ENCODE data around the gene LPCAT3. TPM values are rescaled to one million over a fixed set of nuclear protein-coding genes. Genes with fewer than 3 reads are reported as not detected.

The LPCAT3 gene
- total and polyA plus RNA-seq, 2 of the 4 experiments (the other 2 are of a cell fraction), result 7.0 to 18.6 TPM

GRCh38 chr12:7066596-7066995 is 48.3 kb upstream of the LPCAT3 start:
- H3K9ac ChIP-seq (ENCODE audit: low read depth, low read length), result no peak overlapping the region
- H3K14ac ChIP-seq (replicated peaks; ENCODE audit: low read depth, low read length), result no peak overlapping the region
- POLR2A ChIA-PET (ENCODE audit: unreplicated experiment), result no interaction called here
- no peak overlapping the region for H4K8ac ChIP-seq (ENCODE audit: low read depth in 2 of 2, low read length in 2 of 2)
- no peak overlapping the region for H3K23ac ChIP-seq (ENCODE audit: low read depth, low read length)
- no peaks in the 10 kb centered on the region for H4K20me1 ChIP-seq (ENCODE audit: insufficient read depth, low read length)
- no peak overlapping the region for H2AK9ac ChIP-seq (replicated peaks; ENCODE audit: low read depth, low read length, poor library complexity)
- DNase-seq (no peak), ATAC-seq (ENCODE audit: low read depth) (no peak)
- peaks cover 13% of the 10 kb centered on the region for H3K9me1 ChIP-seq (ENCODE audit: insufficient read depth, low read length)
- H2BK120ac ChIP-seq (ENCODE audit: low read depth, low read length), result no peak overlapping the region
- in situ Hi-C loops (cut with MboI; ENCODE audit: low sequenced_read_pairs) (loop anchor here (25.0 kb wide), 1 partner anchor 571 kb away; no protein-coding TSS in a partner anchor), intact Hi-C loops (cut with micrococcal nuclease) (no loop called here), dilution Hi-C loops (cut with HindIII; ENCODE audit: low sequenced_read_pairs, unreplicated experiment) (no loop called here)
- no peak overlapping the region for H2BK20ac ChIP-seq (ENCODE audit: low read depth, low read length)
- TF ChIP-seq NFE2L2 (IDR thresholded peaks at IDR 0.05; ENCODE audit: low read depth, low read length) (no peak), ELK1 (IDR thresholded peaks at IDR 0.05; ENCODE audit: borderline replicate concordance, low read depth, low read length) (no peak)
- WGBS, 2 experiments (ENCODE audit: extremely low coverage in 2 of 2, insufficient read length in 1 of 2), result no CpG with 5 or more reads among the region's 2 CpGs
- no peak overlapping the region for H2BK15ac ChIP-seq (ENCODE audit: low read depth, low read length)
- no peak overlapping the region for H4K5ac ChIP-seq (ENCODE audit: low read depth, low read length)
- no peak overlapping the region for H3K4ac ChIP-seq (ENCODE audit: low read depth, low read length)
- no peak overlapping the region for H3K18ac ChIP-seq (ENCODE audit: low read depth, low read length)
- no peak overlapping the region for H3K27ac ChIP-seq (ENCODE audit: insufficient read depth, low read length)
- CTCF ChIA-PET, result no interaction called here
- no peaks in the 10 kb centered on the region for H3K9me3 ChIP-seq (ENCODE audit: control insufficient read depth, insufficient read depth, low read length)
- H2BK5ac ChIP-seq (ENCODE audit: low read depth, low read length, poor library complexity, severe bottlenecking), result no peak overlapping the region
- no peak overlapping the region for H3K4me2 ChIP-seq (ENCODE audit: low read depth, low read length)
- H3K79me1 ChIP-seq (ENCODE audit: low read depth in 1 of 2, low read length in 2 of 2), result peaks cover 2 to 3% of the 10 kb centered on the region in 2 experiments; a peak in 3 of 4 replicates
- no TSS peak for BruUV-seq (replicated peaks)
- H2AFZ ChIP-seq (replicated peaks; ENCODE audit: low read length, poor library complexity), result no peak overlapping the region
- no peak overlapping the region for H4K91ac ChIP-seq (ENCODE audit: insufficient read depth, low read depth, low read length)
- H2AK5ac ChIP-seq (ENCODE audit: low read depth, low read length), result no peak overlapping the region
- H3K27me3 ChIP-seq (ENCODE audit: control insufficient read depth, insufficient read depth, low read length), result no peaks in the 10 kb centered on the region
- no peak overlapping the region for H3K56ac ChIP-seq (ENCODE audit: extremely low read depth, insufficient read depth, low read length)
- H3K4me3 ChIP-seq (ENCODE audit: insufficient read depth, low read depth, low read length), result no peak overlapping the region
- peaks cover 13% of the 10 kb centered on the region for H3K4me1 ChIP-seq (ENCODE audit: control insufficient read depth, insufficient read depth, low read length)
- peaks cover 55% of the 10 kb centered on the region for H3K36me3 ChIP-seq (ENCODE audit: control insufficient read depth, insufficient read depth, low read length)

Data from IMR-90 (cell line).